ENCODE results near the gene ATF6.

The ATF6 gene

GRCh38 chr1:161945306-161946060, 179.4 kb downstream of the ATF6 start:
- DNase-seq: no peak

GRCh38 chr1:161946071-161946987, 180.2 kb downstream of the ATF6 start:
- no peak for DNase-seq

- DNase-seq: no peak
Measured at GRCh38 chr1:161948435-161948834, 182.3 kb downstream of the ATF6 start.

- DNase-seq: no peak
Measured at GRCh38 chr1:161949548-161949947, 183.4 kb downstream of the ATF6 start.

GRCh38 chr1:161950377-161950776, 184.3 kb downstream of the ATF6 start:
- no peak for DNase-seq

GRCh38 chr1:161951646-161952045, 185.5 kb downstream of the ATF6 start:
- DNase-seq: no peak

- no peak for DNase-seq
Measured at GRCh38 chr1:161952607-161953172, 186.6 kb downstream of the ATF6 start.

GRCh38 chr1:161953256-161953920, 187.3 kb downstream of the ATF6 start:
- DNase-seq: no peak

- DNase-seq: no peak
Measured at GRCh38 chr1:161954050-161954449, 187.9 kb downstream of the ATF6 start.

- DNase-seq: no peak
Measured at GRCh38 chr1:161954466-161954865, 188.3 kb downstream of the ATF6 start.

GRCh38 chr1:161955606-161956005, 189.5 kb downstream of the ATF6 start:
- no peak for DNase-seq

- no peak for DNase-seq
Measured at GRCh38 chr1:161956097-161956496, 190.0 kb downstream of the ATF6 start.

- no peak for DNase-seq
Measured at GRCh38 chr1:161956930-161957329, 190.8 kb downstream of the ATF6 start.

GRCh38 chr1:161958425-161958824, 192.3 kb downstream of the ATF6 start:
- DNase-seq: peak; percentile 67

GRCh38 chr1:161962091-161962887, 196.2 kb downstream of the ATF6 start:
- peak; percentile 82 for DNase-seq

- no peak for DNase-seq
Measured at GRCh38 chr1:161966067-161966466, 199.9 kb downstream of the ATF6 start.

- DNase-seq: no peak
Measured at GRCh38 chr1:161970036-161970435, 203.9 kb downstream of the ATF6 start.

- no peak for DNase-seq
Measured at GRCh38 chr1:161970633-161971032, 204.5 kb downstream of the ATF6 start.

GRCh38 chr1:161972828-161973227, 206.7 kb downstream of the ATF6 start:
- no peak for DNase-seq

GRCh38 chr1:161973924-161974845, 208.1 kb downstream of the ATF6 start:
- no peak for DNase-seq
